ENCODE data around the gene OTUB1.

DNA sequence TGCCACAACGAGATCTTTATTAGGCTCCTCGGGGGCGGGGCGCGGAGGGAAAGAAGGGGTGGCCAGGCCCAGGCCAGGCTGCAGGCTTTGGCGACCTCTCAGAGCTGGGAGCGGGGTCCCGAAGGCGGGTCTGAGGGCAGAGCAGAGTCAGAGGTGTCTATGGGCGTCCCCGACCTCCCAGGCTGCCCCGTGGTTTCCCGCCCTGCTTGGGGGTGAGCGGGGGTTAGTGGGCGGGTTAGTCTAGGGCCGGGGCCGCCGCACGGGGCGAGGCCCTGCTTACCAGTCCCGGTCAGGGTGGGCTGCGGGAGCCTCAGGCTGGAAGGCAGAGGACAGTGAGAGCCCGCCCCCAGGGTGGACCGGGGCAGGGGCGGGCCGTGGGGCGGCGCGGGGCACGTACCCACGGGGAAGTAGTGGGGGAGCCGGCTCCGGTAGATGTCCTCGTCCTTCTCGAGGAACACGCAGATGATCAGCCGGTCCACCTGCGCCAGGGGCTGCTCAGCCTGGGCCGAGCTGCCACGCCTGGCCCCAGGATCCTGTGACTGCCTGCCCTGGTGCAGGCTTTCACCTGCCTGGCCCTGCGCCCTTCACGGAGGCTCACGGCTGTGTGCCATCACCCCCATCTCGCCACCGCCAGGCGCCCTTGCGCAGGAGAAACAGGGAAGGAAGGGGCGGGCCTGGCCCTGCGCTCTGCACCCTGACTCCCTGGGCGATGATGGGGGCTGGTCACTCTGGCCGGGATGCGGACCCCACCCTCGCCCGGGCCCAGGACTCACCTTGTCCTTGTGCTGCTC lies 12.5 kb downstream of the OTUB1 start:
- TF ChIP-seq CTCF (IDR thresholded peaks at IDR 0.05; ENCODE audit: poor library complexity) (no peak), EZH2 (IDR thresholded peaks at IDR 0.05; ENCODE audit: borderline replicate concordance) (no peak), EZH2phosphoT487 (IDR thresholded peaks at IDR 0.05; ENCODE audit: low read depth, severe bottlenecking, unreplicated experiment) (no peak)
